ENCODE measurements around the gene ITGAE. TPM values are rescaled to one million over a fixed set of nuclear protein-coding genes. Genes with fewer than 3 reads are reported as not detected.
"Not testable (repeated sequence)": the region's sequence is repeated elsewhere in the genome, so short reads cannot be mapped to it uniquely, and the experiment has no call there.

ITGAE gene
- total RNA-seq, 2 donors from 2014 or later = 36.7 to 48.0 TPM

DNA sequence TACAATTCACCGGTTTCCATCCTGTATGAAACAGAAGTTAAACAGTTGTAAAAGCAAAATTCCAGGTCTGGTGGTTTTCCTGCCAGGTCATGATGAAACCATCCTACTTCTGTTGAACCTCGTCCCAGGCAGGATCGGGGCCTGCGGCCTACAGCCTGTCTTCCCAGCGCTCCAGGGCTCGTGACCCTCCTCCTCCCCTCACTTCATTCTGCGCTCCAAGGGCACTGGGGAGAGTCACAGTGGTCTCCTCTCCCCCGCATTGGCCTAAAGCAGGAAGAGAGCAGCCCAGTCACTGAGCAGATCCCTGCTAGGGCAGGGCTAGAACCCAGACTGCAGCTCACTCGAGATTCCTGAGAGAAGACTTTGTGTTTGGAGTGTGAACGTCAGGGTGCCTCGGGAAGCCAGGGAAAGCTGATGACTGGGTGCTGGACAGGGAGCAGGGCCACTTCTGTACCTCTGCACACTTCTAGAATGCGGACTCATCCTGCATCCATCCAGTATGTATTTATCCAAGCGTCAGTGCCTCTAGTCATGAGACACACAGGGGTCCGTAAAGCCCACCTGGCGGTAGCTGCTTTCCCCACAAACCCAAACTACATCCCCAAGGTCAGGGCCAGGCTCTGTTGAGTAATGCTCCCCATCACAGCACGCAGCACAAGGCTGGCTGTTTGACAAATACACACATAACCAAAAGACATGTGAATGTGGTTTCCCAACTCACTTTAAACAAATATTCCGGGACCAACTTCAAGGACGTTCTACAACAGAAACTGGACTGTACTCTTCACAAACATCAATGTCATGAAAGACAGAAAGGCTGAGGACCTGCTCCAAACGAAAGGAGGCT lies 1.7 kb upstream of the ITGAE start:
- H3K9me3 Mint-ChIP-seq = no peaks in the 10 kb centered on the region
- peak overlapping the region; percentile 44 to 59 for H3K27ac Mint-ChIP-seq
- peaks cover 0 to 6% of the 10 kb centered on the region in 2 donors for H3K36me3 Mint-ChIP-seq
- ATAC-seq (no peak), DNase-seq (ENCODE audit: low spot score in 2 of 2) (no peak)

DNA sequence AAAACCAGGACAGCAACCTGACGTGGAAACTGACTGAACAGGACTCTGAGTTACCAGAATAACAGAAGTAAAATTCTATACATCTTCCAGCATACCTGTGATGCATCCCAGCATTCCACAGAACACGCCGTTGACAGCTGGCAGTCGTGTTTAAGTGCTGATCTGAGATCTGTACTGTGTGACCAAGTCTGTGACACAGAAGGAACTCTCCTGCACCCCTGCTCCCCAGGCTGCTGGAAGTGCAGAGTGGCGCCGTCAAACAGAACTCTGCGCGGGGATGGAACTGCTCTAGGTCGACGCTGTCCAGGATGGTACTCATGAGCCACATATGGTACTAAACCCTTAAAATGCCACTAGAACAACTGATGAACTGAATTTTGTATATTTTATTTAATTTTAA lies 804 bp upstream of the ITGAE start:
- H3K9me3 Mint-ChIP-seq = no peaks in the 10 kb centered on the region
- peaks cover 0 to 2% of the 10 kb centered on the region in 2 donors for H3K36me3 Mint-ChIP-seq
- no peak for ATAC-seq
- no peak overlapping the region for H3K27ac Mint-ChIP-seq
- DNase-seq (ENCODE audit: low spot score in 2 of 2) = no peak

DNA sequence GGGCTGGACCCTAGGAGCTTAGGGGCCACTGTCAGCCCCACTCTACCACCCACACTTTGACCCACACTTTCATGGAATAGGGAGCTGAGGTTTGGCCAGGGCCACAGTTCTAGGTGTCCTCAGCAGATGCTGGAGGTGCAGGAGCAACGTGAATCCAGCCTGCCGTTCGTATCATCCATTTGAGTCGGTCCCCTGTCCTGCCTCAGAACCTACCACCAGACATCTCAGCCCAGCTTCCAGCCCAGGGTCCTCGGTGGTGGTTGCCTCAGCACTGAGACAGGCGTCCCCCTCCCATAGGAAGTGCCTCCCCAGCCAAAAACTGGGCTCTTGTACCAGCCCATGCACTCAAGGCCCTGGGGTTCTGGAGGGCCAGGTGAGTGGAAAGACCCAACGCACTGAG lies 359 bp upstream of the ITGAE start:
- no peaks in the 10 kb centered on the region for H3K36me3 Mint-ChIP-seq
- ATAC-seq (no peak), DNase-seq (ENCODE audit: low spot score in 2 of 2) (no peak)
- no peaks in the 10 kb centered on the region for H3K9me3 Mint-ChIP-seq
- no peak overlapping the region for H3K27ac Mint-ChIP-seq

DNA sequence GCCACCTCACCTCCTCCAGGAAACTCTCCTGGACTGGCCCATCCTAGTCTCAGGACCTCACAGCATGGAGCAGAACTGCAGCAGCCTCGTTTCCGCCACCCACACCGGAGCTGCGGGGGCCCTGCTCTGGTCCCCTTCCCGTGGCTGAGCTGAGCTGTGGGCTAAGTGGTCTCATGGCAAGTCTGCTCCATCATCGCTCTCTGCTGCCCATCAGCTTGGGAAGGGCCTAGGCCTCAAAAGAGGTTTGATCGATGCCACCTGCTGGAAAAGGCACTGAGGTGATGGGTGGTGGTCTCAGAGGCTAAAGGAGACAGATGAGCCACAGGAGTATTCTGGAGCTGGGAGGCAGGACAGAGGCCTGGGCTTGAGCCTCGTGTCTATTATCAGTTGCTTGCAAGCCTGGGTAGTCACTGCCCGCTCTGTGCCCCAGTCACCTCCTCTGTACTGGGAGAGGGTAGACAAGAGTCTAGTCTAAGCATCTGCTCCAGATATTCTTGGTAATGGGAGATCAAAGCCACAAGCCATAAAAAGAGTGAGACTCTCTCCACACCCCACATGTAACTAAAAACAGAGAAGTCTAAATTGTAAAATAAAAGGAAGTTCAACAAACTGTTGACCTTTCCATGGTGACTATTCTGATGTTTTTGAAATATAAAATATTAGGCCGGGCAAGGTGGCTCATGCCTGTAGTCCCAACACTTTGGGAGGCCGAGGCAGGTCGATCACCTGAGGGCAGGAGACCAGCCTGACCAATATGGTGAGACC lies 1.6 kb downstream of the ITGAE start:
- no peak for ATAC-seq
- no peaks in the 10 kb centered on the region for H3K36me3 Mint-ChIP-seq
- DNase-seq (ENCODE audit: low spot score in 2 of 2) = no peak
- H3K27ac Mint-ChIP-seq = peak overlapping the region in 1 of 2 donors; percentile 36
- H3K9me3 Mint-ChIP-seq = no peaks in the 10 kb centered on the region

DNA sequence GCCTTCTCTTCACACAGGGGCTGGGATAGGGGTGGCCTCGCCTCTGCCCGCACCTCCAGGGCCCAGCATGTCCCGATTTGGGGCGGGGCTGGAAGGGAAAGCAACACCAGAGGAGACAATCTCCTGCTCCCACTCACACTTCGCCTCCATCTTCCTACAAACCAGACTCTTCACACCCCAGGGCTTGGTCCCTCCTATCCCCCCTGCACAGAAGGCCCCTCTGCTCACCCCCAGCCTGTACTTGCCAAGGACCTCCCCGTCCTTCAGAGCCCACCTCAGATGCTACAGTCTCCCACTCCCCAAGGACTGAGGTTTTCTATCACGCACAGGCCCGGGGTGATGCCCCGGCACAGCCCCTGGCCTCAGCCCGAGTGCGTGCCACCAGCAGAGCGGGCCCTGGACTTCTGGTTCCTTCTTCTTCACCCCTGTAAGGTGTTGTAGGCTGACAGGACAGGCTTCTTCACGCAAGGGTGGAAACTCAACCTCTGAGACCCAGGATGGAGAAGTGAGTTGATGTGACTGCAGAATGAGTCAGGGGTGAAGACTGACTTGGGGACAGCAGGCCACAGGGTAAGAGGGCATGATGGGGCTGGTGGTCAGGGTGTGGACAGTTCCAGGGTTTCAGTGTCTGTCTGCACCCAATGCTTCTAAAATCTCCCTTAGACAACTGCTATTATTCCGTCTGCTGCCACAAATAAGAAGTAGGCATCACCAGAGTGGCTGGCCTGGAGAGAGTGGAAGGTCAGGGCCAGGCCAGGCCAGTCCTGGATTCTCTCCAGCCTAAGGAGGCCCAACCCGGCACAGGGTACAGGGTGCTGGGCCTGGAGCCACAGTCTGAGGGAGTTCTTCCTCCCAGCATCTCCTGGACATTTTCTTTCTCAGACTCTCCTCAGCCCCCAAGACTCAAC lies 2.5 kb downstream of the ITGAE start:
- no peaks in the 10 kb centered on the region for H3K36me3 Mint-ChIP-seq
- no peak for DNase-seq (ENCODE audit: low spot score in 2 of 2)
- H3K9me3 Mint-ChIP-seq = no peaks in the 10 kb centered on the region
- H3K27ac Mint-ChIP-seq = peak overlapping the region in 1 of 2 donors; percentile 37
- ATAC-seq = peak in 1 of 2 donors; percentile 46

DNA sequence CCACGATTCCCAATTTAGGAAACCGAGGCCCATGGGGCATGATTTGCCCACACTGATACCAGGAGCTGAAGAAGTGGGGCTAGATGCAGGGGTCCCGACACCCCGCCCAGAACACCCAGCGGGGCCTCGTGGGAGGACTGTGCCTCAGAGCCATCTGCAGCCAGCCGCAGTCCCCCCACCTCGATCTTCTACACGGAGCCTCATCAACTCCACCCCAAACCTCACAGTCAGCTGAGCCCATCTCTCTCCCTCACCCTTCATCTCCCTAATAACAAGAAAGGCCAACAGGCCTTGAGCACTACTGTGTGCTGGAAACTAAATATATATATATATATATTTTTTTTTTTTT lies 4.2 kb downstream of the ITGAE start:
- ATAC-seq (peak; percentile 6 to 10), DNase-seq (ENCODE audit: low spot score in 2 of 2) (no peak)
- H3K36me3 Mint-ChIP-seq = no peaks in the 10 kb centered on the region
- H3K9me3 Mint-ChIP-seq = no peaks in the 10 kb centered on the region
- H3K27ac Mint-ChIP-seq = no peak overlapping the region

DNA sequence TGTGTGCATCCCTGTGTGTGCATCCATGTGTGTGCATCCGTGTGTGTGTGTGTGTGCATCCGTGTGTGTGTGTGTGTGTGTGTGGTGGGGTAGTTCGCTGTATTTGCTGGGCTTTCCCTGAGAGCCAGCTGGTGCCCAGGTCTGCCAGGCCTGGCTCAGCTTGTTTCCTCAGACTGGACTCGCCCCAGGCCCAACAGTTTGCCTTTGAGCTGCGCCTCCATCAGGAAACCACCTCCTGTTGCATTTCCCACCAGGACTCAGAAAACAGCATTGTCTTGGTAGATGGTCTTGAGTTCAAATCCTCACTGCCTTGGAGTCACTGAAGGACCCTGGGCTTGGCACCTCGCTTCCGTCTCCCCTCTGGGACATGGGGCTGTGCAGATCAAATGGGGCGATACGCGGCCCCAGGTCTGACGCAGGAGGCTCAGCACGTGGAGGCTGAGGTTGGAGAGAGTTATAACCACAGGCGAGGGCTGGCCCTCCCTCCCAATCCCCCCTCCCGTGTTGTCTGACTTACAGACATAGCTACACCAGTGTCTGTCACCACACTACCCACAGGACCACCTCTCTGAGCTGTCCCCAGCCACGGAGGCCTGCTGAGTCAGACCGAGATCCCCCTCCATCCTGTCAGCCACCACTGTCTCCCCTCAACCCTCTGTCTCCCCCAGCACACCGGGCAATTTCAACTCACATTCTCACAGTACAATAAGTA lies 4.7 kb downstream of the ITGAE start:
- ATAC-seq = peak; percentile 75 to 85
- H3K27ac Mint-ChIP-seq = peak overlapping the region in 1 of 2 donors; percentile 31
- no peaks in the 10 kb centered on the region for H3K36me3 Mint-ChIP-seq
- peak; percentile 65 to 67 for DNase-seq (ENCODE audit: low spot score in 2 of 2)
- no peaks in the 10 kb centered on the region for H3K9me3 Mint-ChIP-seq

DNA sequence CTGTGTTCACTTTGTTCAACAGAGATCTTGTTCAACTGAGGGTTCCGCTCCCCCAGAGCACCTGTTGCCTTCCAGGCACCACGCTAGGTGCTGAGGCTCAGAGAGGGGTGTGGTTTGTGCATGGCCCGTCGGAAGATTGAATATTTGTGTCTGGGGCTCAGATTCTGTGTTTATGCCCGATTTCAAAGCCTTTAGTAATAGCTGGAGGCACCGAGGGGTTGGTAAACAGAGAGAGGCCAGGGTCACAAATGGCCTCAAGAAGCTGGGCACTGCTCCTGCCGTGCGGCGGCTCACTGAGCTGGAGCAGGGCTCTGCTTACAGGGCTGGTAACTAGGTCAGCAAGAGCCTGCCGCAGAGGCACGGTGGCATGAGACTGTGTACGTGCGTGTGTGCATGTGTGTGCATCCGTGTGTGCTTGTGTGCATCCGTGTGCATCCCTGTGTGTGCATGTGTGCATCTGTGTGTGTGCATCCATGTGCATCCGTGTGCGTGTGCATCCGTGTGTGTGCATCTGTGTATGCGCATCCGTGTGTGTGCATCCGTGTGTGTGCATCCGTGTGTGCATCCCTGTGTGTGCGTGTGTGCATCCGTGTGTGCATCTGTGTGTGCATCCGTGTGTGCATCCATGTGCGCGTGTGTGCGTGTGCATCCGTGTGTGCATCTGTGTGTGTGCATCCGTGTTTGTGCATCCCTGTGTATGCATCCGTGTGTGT lies 5.4 kb downstream of the ITGAE start:
- no peaks in the 10 kb centered on the region for H3K9me3 Mint-ChIP-seq
- DNase-seq (ENCODE audit: low spot score in 2 of 2) (no peak), ATAC-seq (no peak)
- H3K27ac Mint-ChIP-seq = peak overlapping the region; percentile 50 to 77
- H3K36me3 Mint-ChIP-seq = no peaks in the 10 kb centered on the region

DNA sequence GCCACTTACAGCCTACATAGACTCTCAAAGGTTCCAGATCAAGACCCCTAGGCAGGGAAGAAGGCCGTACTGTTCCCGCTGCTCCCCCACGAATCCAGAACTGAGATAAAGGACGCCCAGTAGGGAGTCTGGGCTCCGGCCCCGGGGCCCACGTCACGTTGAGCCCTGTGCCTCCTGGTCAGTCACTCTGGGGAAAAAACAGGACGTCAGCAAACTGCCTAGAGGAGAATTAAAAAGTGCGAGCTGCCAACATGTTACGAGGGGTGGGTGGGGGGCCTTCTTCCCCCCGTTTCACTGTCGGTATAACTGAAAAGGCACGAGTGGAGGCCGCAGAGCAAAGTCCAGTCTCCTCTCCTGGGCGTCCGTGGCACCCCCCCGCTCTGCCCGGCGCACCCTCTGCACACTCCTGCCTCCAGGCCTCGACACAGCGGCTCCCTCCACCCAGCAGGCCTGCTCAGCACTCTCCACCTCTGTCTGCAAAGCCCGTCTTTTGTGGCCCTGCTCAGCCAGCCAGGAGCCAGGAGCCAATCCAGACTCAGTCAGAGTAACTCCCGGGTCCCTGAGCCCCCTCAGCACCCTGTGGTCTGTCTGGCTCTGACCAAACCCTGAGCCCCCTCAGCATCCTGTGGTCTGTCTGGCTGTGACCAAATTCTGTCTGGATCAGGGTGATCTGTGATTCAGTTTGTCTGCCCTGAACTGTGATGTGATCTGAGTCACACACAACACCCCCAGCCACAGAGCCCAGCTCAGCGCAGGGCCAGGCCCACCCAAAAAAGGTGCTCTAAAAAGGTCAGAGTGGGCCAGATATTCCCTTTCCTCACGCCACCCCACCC lies 6.2 kb downstream of the ITGAE start:
- H3K27ac Mint-ChIP-seq = peak overlapping the region; percentile 50 to 77
- H3K36me3 Mint-ChIP-seq = peaks cover 0 to 8% of the 10 kb centered on the region in 2 donors
- ATAC-seq (peak; percentile 61 to 63), DNase-seq (ENCODE audit: low spot score in 2 of 2) (peak in 1 of 2 donors; percentile 43)
- no peaks in the 10 kb centered on the region for H3K9me3 Mint-ChIP-seq

DNA sequence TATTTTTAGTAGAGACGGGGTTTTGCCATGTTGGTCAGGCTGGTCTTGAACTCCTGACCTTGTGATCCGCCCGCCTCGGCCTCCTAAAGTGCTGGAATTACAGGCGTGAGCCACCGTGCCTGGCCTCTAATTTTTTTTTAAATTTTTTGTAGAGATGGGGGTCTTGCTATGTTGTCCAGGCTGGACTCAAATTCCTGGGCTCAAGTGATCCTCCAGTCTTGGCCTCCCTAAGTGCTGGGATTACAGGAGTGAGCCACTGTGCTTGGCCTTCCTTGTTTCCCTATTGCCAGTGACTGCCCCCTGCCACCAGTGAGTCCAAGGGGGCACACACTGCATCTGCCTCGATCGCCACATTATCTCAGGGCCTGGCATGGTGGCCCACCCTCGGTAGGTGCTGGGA lies 6.8 kb downstream of the ITGAE start:
- not testable (repeated sequence) for H3K9me3 Mint-ChIP-seq; DNase-seq (ENCODE audit: low spot score in 2 of 2); ATAC-seq; H3K27ac Mint-ChIP-seq
- H3K36me3 Mint-ChIP-seq = peaks cover 0 to 11% of the 10 kb centered on the region in 2 donors

DNA sequence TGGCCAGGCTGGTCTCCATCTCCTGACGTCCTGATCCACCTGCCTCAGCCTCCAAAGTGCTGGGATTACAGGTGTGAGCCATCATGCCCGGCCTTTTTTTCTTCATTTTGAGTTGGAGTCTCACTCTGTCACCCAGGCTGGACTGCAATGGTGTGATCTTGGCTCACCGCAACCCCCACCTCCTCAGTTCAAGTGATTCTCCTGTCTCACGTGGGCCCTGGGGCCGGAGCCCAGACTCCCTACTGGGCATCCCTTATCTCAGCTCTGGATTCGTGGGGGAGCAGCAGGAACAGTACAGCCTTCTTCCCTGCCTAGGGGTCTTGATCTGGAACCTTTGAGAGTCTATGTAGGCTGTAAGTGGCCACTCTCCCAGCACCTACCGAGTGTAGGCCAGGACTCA lies 7.7 kb downstream of the ITGAE start:
- H3K27ac Mint-ChIP-seq; H3K9me3 Mint-ChIP-seq; DNase-seq (ENCODE audit: low spot score in 2 of 2); ATAC-seq: not testable (repeated sequence)
- peaks cover 0 to 11% of the 10 kb centered on the region in 2 donors for H3K36me3 Mint-ChIP-seq

DNA sequence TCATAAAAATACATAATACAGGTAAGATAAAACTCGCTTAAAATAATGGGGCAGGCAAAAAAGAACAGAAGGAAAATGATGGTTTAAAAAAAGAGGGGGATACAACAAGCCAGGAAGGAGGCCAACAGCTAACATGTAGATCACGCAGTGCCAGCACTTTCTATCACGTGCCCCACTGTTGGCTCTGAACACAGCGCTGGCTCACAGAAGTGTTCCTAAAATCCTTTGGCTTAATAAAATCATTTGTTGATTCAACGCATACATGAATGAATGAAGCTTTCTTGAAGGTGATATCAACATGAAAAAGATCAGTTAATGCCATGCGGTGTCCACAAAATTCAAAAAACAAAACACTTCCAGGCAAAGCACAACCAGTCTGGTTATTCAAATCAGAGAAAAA lies 8.5 kb downstream of the ITGAE start:
- Mint-ChIP-seq H3K27ac (no peak overlapping the region), H3K9me3 (no peaks in the 10 kb centered on the region), H3K36me3 (peaks cover 0 to 11% of the 10 kb centered on the region in 2 donors)
- DNase-seq (ENCODE audit: low spot score in 2 of 2) (no peak), ATAC-seq (no peak)

DNA sequence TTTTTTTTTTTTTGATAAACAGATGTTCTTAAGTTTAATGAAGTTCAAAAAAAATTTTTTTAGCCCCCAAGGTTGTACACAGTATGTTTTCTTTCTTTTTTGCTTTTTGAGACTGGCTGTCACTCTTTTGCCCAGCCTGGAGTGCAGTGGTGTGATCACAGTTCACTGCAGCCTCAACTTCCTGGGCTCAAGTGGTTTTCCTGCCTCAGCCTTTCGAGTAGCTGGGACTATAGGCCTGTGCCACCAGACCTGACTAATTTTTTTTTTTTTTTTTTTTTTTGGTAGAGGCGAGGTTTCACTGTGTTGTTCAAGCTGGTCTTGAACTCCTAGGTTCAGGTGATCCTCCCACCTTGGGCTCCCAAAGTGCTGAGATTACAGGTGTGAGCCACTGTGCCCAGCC lies 12.8 kb downstream of the ITGAE start:
- DNase-seq (ENCODE audit: low spot score in 2 of 2) (no peak), ATAC-seq (peak in 1 of 2 donors; percentile 52)
- Mint-ChIP-seq H3K36me3 (peaks cover 0 to 11% of the 10 kb centered on the region in 2 donors), H3K27ac (no peak overlapping the region), H3K9me3 (no peaks in the 10 kb centered on the region)

DNA sequence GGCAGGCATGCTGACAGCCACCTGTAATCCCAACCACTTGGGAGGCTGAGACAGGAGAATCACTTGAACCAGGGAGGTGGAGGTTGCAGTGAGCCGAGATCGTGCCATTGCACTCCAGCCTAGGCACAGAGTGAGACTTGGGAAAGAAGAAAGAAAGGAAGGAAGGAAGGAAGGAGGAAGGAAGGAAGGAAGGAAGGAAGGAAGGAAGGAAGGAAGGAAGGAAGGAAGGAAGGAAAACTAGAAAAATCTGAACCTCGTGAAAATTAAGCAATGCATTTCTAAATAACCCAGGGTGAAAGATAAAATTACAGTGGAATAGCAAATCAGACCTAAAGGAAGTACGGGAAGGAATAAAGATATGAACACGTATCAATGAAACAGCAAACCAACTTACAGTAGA lies 15.7 kb downstream of the ITGAE start:
- not testable (repeated sequence) for H3K36me3 Mint-ChIP-seq; DNase-seq (ENCODE audit: low spot score in 2 of 2); H3K9me3 Mint-ChIP-seq; ATAC-seq
- peak overlapping the region in 1 of 2 donors; percentile 79 for H3K27ac Mint-ChIP-seq

DNA sequence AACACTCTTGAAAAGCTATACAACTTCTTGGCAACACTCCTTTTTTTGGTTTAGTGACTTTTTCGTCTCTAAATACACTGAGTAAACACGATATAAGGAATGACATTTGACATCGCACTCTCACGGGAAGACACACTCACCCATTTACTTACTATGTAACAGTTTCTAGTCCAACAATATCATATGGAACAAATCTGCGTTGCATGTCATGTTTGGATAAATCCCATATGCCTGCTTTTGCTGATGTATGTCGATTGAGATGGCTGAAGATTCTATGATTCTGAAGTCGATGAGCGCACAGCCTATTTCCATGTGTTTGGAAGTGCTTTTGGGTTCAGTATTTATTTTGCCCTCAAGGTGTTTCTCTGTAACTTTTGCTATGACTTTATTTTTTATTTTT lies 18.2 kb downstream of the ITGAE start:
- ATAC-seq (no peak), DNase-seq (ENCODE audit: low spot score in 2 of 2) (no peak)
- Mint-ChIP-seq H3K27ac (no peak overlapping the region), H3K9me3 (no peaks in the 10 kb centered on the region), H3K36me3 (no peaks in the 10 kb centered on the region)
